Tibial nerve (tissue), 4 donors: ENCODE measurements around the gene RPS17.
"Not testable (repeated sequence)": the region's sequence is repeated elsewhere in the genome, so short reads cannot be mapped to it uniquely, and the experiment has no call there.

Source experiments
- EP300 ChIP-seq, 2 donors: sonication (generic); formaldehyde crosslinking; IDR thresholded peaks; one replicate each; pipeline ENCODE4 v1.6.1; 2017; ENCODE audit warnings: antibody characterized with exemption in 2 of 2, mild to moderate bottlenecking in 1 of 2
- POLR2A ChIP-seq, 2 donors: fragments of 450-650 bp; IDR thresholded peaks; one replicate each; pipeline ENCODE4 v1.6.1; 2017; ENCODE audit warnings: antibody characterized with exemption in 2 of 2, mild to moderate bottlenecking in 2 of 2, moderate library complexity in 2 of 2
- TF ChIP-seq, protein P1 (sequence below), 5 experiments: fragments of 200-600 bp in 3 of 5; fragments of 450-650 bp in 2 of 5; sonication (generic) in 3 of 5; IDR thresholded peaks; one replicate each; pipeline ENCODE4 v1.5.1; 2016 to 2019; ENCODE audit warnings: antibody characterized with exemption in 5 of 5, mild to moderate bottlenecking in 3 of 5, moderate library complexity in 2 of 5

- TF ChIP-seq, protein P1, sequence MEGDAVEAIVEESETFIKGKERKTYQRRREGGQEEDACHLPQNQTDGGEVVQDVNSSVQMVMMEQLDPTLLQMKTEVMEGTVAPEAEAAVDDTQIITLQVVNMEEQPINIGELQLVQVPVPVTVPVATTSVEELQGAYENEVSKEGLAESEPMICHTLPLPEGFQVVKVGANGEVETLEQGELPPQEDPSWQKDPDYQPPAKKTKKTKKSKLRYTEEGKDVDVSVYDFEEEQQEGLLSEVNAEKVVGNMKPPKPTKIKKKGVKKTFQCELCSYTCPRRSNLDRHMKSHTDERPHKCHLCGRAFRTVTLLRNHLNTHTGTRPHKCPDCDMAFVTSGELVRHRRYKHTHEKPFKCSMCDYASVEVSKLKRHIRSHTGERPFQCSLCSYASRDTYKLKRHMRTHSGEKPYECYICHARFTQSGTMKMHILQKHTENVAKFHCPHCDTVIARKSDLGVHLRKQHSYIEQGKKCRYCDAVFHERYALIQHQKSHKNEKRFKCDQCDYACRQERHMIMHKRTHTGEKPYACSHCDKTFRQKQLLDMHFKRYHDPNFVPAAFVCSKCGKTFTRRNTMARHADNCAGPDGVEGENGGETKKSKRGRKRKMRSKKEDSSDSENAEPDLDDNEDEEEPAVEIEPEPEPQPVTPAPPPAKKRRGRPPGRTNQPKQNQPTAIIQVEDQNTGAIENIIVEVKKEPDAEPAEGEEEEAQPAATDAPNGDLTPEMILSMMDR (IDR thresholded peaks at IDR 0.05) = not testable (repeated sequence)
- TF ChIP-seq EP300, POLR2A (IDR thresholded peaks at IDR 0.05): not testable (repeated sequence)
Measured at GRCh38 chr15:82500772-82501171, 39.5 kb downstream of the RPS17 start.
